ENCODE results near the gene PRMT5. TPM values are rescaled to one million over a fixed set of nuclear protein-coding genes. Genes with fewer than 3 reads are reported as not detected.
"Not testable (repeated sequence)": the region's sequence is repeated elsewhere in the genome, so short reads cannot be mapped to it uniquely, and the experiment has no call there.

The PRMT5 gene
- total RNA-seq, 2 experiments from 2014 or later = 121 to 151 TPM

DNA sequence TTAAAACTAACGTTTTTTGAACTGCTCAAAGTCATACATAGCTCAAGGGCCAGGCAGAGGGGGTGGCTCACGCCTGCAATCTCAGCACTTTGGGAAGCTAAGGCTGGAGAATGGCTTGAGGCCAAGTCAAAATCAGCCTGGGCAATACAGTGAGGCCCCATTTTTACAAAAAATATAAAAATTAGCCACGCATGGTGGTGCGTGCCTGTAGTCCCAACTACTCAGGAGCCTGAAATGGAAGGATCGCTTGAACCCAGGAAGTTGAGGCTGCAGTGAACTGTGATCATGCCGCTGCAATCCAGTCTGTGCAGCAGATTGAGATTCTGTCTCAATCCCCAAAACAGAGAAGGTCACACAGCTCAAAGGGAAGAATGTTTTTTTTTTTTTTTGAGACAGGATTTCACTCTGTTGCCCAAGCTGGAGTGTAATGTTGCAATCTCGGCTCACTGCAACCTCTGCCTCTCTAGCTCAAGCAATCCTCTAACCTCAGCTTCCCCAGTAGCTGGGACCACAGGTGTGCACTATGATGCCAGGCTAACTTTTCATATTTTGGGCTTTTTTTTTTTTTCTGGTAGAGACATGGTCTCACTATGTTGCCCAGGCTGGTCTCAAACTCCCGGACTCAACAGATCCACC lies 13.2 kb downstream of the PRMT5 start:
- Mint-ChIP-seq H3K4me3 (no peak overlapping the region), H3K27ac (no peak overlapping the region), H3K36me3 (ENCODE audit: low read depth) (peaks cover 61% of the 10 kb centered on the region), H3K4me1 (peaks cover 55% of the 10 kb centered on the region), H3K27me3 (no peaks in the 10 kb centered on the region), H3K9me3 (ENCODE audit: low read depth) (no peaks in the 10 kb centered on the region)
- intact Hi-C loops (cut with DNase I, micrococcal nuclease) = loop anchor here in 1 of 2 experiments (5.0 kb wide), 1 partner anchor 41 kb away; the partner anchor contains the start of gene HAUS4
- DNase-seq (no peak), ATAC-seq (no peak)
- ChIA-PET CTCF (interaction anchor here (0.6 to 5.5 kb wide), 14 partner anchors 12 to 346 kb away, joined by 3 to 46 read pairs (median 4); partner anchors contain the start of genes LRP10 and PRMT5), POLR2A (interaction anchor here (0.6 to 1.1 kb wide), 8 partner anchors 17 to 1537 kb away, joined by 3 to 5 read pairs (median 4); no protein-coding TSS in a partner anchor)

DNA sequence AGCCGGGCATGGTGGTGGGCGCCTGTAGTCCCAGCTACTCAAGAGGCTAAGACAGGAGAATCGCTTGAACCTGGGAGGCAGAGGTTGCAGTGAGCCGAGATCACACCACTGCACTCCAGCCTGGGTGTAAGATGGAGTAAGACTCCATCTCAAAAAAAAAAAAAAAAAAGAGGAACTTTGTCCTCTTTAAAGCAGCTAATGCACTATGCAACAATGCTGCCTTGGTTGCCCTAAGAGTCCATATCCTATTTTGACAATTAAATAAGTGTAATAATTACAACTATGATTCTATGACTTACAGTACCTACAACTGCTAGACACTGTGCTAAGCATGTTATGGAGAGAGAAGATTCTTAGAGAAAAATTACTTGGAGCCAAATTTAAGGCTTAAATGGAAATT lies 14.3 kb downstream of the PRMT5 start:
- CTCF ChIA-PET = interaction anchor here (0.6 to 2.4 kb wide), 3 partner anchors 26 to 71 kb away, joined by 5 to 10 read pairs (median 6); no protein-coding TSS in a partner anchor
- DNase-seq; H3K9me3 Mint-ChIP-seq (ENCODE audit: low read depth); ATAC-seq; H3K27me3 Mint-ChIP-seq; H3K4me3 Mint-ChIP-seq: not testable (repeated sequence)
- intact Hi-C loops (cut with DNase I, micrococcal nuclease) = loop anchor here in 1 of 2 experiments (5.0 kb wide), 1 partner anchor 42 kb away; the partner anchor contains the start of gene HAUS4
- Mint-ChIP-seq H3K4me1 (peaks cover 53% of the 10 kb centered on the region), H3K36me3 (ENCODE audit: low read depth) (peaks cover 52% of the 10 kb centered on the region), H3K27ac (peak overlapping the region; percentile 47)
- POLR2A ChIA-PET = interaction anchor here (0.6 kb wide), 1 partner anchor 369 kb away, joined by 6 read pairs; no protein-coding TSS in a partner anchor

DNA sequence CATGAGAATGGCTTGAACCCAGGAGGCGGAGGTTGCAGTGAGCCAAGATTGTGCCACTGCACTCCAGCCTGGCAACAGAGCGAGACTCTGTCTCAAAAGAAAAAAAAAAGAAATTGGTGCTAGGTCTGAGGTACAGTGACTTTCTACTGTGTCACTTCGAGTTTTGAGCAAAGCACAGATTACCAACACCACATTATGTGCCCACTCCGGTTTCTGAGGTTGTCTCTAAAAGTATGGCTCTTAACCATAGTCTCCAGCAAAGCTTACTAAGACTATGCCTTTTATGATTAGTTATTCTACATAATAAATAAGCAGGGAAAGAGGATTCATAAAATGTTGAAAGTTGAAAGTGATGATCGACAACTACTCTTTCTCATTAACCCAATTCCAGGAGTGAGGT lies 18.3 kb downstream of the PRMT5 start:
- CTCF ChIA-PET = interaction anchor here (0.6 to 2.4 kb wide), 6 partner anchors 10 to 158 kb away, joined by 3 to 13 read pairs (median 4); no protein-coding TSS in a partner anchor
- DNase-seq = no peak
- H3K27ac Mint-ChIP-seq = no peak overlapping the region

DNA sequence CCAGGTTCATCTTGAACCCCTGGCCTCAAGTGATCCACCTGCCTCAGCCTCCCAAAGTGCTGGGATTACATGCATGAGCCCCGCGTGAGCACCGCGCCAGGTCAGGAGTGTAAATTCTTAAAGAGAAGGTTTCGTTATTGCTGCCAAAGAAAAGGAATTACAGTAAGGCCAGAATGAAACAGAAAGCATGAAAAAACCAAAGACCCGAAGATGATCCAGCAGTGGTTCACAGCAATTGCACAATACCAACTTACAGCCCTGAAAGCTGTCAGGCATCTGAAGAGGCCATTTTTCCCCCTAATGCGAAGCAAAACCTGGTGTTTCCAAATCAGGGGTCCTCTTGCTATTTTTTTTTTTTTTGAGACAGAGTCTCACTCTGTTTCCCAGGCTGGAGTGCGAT lies 20.6 kb downstream of the PRMT5 start:
- DNase-seq (no peak), ATAC-seq (no peak)
- no peaks in the 10 kb centered on the region for H3K9me3 Mint-ChIP-seq (ENCODE audit: low read depth)
- no peak overlapping the region for H3K27ac Mint-ChIP-seq
- H3K4me1 Mint-ChIP-seq = peaks cover 27% of the 10 kb centered on the region
- POLR2A ChIA-PET = no interaction called here
- CTCF ChIA-PET = interaction anchor here (1.2 to 2.1 kb wide), 2 partner anchors 28 to 65 kb away, joined by 3 to 4 read pairs; no protein-coding TSS in a partner anchor
- intact Hi-C loops (cut with DNase I, micrococcal nuclease) = no loop called here
- no peak overlapping the region for H3K4me3 Mint-ChIP-seq
- H3K27me3 Mint-ChIP-seq = no peaks in the 10 kb centered on the region
- H3K36me3 Mint-ChIP-seq (ENCODE audit: low read depth) = peaks cover 65% of the 10 kb centered on the region

More for the DNA sequence above, 18.3 kb downstream of the PRMT5 start:
- Mint-ChIP-seq H3K36me3 (ENCODE audit: low read depth) (peaks cover 50% of the 10 kb centered on the region), H3K27me3 (no peaks in the 10 kb centered on the region), H3K4me1 (peaks cover 36% of the 10 kb centered on the region), H3K4me3 (no peak overlapping the region), H3K9me3 (ENCODE audit: low read depth) (no peaks in the 10 kb centered on the region)
- POLR2A ChIA-PET = interaction anchor here (0.6 kb wide), 2 partner anchors 9 to 399 kb away, joined by 3 to 5 read pairs; no protein-coding TSS in a partner anchor
- intact Hi-C loops (cut with DNase I, micrococcal nuclease) = no loop called here
- peak; percentile 68 for ATAC-seq

DNA sequence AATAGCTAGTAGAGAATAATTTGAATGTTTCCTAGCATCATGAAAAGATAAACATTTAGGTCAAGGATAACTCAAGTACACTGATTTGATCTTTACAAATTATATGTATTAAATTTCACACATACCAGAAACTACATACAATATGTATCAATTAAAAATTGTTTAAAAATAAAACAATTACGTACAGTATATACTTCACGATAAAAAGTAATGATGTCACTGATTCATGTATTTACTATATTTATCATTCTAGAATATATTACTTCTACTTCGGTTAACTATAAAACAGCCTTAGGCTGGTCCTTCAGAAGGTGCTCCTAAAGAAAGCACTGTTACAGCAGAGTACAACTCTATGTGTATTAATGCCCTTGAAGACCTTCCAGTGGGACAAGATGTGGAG lies 21.7 kb downstream of the PRMT5 start:
- Mint-ChIP-seq H3K36me3 (ENCODE audit: low read depth) (peaks cover 67% of the 10 kb centered on the region), H3K4me1 (peaks cover 24% of the 10 kb centered on the region), H3K27ac (no peak overlapping the region), H3K27me3 (no peaks in the 10 kb centered on the region), H3K4me3 (no peak overlapping the region), H3K9me3 (ENCODE audit: low read depth) (no peaks in the 10 kb centered on the region)
- no peak for ATAC-seq
- POLR2A ChIA-PET = no interaction called here
- CTCF ChIA-PET = interaction anchor here (0.6 to 2.1 kb wide), 3 partner anchors 26 to 187 kb away, joined by 3 to 4 read pairs (median 3); partner anchors contain the start of gene ACIN1
- no peak for DNase-seq
- intact Hi-C loops (cut with DNase I, micrococcal nuclease) = no loop called here

DNA sequence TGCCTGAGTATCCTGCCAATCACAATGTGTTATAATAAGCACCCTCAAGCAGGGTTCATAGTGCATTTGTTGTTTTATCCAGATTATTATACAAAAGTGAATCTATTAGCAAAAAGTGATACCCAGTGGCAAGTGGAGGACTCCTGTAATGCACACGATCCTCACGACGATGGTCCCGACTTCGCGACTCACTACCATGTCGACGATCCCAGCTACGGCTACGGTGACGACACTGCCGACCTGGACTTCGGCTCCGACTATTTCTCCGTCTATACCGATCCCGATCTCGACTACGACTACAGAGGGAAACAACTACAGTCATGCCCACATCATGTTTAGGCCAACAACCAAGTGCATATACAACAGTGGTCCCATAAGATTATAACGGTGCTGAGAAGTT lies 23.1 kb downstream of the PRMT5 start:
- no peak for ATAC-seq
- intact Hi-C loops (cut with DNase I, micrococcal nuclease) = no loop called here
- H3K4me3 Mint-ChIP-seq = no peak overlapping the region
- no peaks in the 10 kb centered on the region for H3K9me3 Mint-ChIP-seq (ENCODE audit: low read depth)
- peaks cover 67% of the 10 kb centered on the region for H3K36me3 Mint-ChIP-seq (ENCODE audit: low read depth)
- POLR2A ChIA-PET = no interaction called here
- no peaks in the 10 kb centered on the region for H3K27me3 Mint-ChIP-seq
- no peak overlapping the region for H3K27ac Mint-ChIP-seq
- H3K4me1 Mint-ChIP-seq = peaks cover 10% of the 10 kb centered on the region
- no peak for DNase-seq
- CTCF ChIA-PET = no interaction called here

DNA sequence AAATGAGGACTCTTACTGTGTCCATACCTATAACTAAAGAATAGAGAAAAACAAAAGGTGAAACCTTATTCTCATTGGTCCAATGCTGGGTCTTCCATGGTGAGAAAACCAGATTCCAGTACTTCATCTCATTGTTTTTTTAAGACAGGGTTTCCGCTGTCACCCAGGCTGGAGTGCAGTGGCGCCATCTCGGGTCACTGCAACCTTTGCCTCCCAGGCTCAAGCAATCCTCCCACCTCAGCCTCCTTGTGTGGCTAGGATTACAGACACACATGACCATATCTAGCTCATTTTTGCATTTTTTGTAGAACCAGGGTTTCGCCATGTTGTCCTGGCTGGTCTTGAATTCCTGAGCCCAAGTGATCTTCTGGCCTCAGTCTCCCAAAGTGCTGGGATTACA lies 23.5 kb downstream of the PRMT5 start:
- H3K4me1 Mint-ChIP-seq = peaks cover 9% of the 10 kb centered on the region
- H3K27ac Mint-ChIP-seq = no peak overlapping the region
- H3K27me3 Mint-ChIP-seq = no peaks in the 10 kb centered on the region
- peaks cover 69% of the 10 kb centered on the region for H3K36me3 Mint-ChIP-seq (ENCODE audit: low read depth)
- ChIA-PET CTCF (interaction anchor here (0.6 to 1.0 kb wide), 2 partner anchors 13 kb away, joined by 3 to 5 read pairs; partner anchors contain the start of gene RBM23), POLR2A (no interaction called here)
- H3K9me3 Mint-ChIP-seq (ENCODE audit: low read depth) = no peaks in the 10 kb centered on the region
- ATAC-seq (no peak), DNase-seq (no peak)
- H3K4me3 Mint-ChIP-seq = no peak overlapping the region
- intact Hi-C loops (cut with DNase I, micrococcal nuclease) = no loop called here

DNA sequence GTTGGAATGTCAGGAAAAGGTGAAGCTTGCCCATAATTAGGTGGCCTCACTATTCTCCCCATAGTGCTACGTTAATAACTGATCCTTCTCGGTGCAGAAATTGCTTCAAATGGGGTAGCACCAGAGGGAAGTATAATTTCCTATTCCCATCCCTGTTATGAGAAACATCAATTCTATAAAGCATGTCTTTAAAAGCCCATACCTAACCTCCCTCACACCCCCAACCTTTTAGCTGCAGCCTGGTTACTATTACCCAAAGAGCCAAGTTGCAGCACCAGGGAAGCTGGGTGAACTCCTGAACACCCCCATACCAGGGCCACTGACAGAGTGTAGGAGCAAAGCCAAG lies 25.5 kb downstream of the PRMT5 start:
- Mint-ChIP-seq H3K27me3 (no peaks in the 10 kb centered on the region), H3K4me1 (peaks cover 7% of the 10 kb centered on the region), H3K9me3 (ENCODE audit: low read depth) (no peaks in the 10 kb centered on the region), H3K4me3 (no peak overlapping the region), H3K27ac (peak overlapping the region; percentile 55), H3K36me3 (ENCODE audit: low read depth) (peaks cover 62% of the 10 kb centered on the region)
- DNase-seq = no peak
- POLR2A ChIA-PET = no interaction called here
- CTCF ChIA-PET = interaction anchor here (0.7 to 6.7 kb wide), 6 partner anchors 9 to 247 kb away, joined by 3 to 66 read pairs (median 4); partner anchors contain the start of genes LRP10 and PRMT5
- ATAC-seq = no peak
- intact Hi-C loops (cut with DNase I, micrococcal nuclease) = no loop called here

DNA sequence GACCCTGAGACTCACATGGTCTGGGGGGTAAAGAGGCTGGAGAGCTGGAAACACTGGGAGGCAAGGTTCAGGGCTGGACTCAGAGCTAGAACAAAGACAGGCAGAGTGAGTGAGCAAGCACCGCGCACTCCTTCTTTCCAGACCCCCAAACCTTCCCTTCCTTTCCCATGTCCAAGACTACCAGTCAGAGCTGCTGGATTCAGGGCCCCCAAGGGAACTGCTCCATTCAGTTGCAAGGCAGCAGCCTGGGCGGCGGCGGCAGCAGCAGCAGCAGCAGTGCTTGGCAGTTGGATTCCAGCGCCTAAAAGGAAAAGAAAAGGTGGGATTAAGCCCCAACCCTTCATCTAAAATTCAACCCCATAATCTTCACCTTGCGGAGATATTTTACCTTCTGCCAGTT lies 27.4 kb downstream of the PRMT5 start:
- ATAC-seq (no peak), DNase-seq (no peak)
- Mint-ChIP-seq H3K36me3 (ENCODE audit: low read depth) (peaks cover 60% of the 10 kb centered on the region), H3K27ac (peak overlapping the region; percentile 11), H3K4me3 (no peak overlapping the region), H3K9me3 (ENCODE audit: low read depth) (no peaks in the 10 kb centered on the region), H3K27me3 (no peaks in the 10 kb centered on the region), H3K4me1 (peaks cover 16% of the 10 kb centered on the region)
- intact Hi-C loops (cut with DNase I, micrococcal nuclease) = no loop called here
- CTCF ChIA-PET = interaction anchor here (0.6 to 8.3 kb wide), 18 partner anchors 9 to 331 kb away, joined by 3 to 71 read pairs (median 5); partner anchors contain the start of genes ABHD4, LRP10, MRPL52 and OXA1L
- POLR2A ChIA-PET = interaction anchor here (0.5 to 0.6 kb wide), 2 partner anchors 9 to 333 kb away, joined by 4 to 5 read pairs; no protein-coding TSS in a partner anchor

DNA sequence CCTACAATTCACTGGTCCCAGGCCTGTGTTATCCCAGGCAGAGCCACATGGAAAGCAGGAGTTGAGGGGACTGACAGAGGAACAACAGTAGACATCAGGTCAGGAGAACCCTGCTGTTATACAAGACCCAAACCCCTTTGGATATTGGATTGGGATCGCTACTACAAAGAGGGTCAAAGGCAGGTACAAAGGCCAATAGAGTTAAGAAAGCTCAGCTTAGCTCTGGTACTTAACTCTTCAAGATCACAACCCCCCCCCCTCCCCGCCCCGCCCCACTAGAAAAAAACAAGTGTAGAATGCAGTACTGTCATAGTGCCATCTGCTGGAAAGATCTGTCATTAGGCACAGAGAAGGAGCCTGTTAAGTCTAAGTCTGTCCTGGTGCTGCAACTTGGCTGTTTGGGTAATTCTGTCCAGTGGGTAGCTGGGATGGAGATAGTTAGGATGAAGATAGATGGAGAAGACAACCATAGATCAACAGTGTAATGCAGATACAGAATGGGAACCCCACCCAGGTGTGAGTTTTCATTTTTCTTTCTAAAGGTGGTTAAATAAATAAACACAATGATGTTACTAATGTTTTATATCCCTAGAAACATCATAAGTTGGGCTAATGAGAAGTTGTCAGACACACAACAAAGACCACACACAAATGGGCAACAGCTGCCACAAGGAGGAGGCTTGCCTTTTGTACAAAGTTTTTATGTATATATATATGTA lies 28.9 kb downstream of the PRMT5 start:
- H3K9me3 Mint-ChIP-seq (ENCODE audit: low read depth) = no peaks in the 10 kb centered on the region
- ChIA-PET POLR2A (interaction anchor here (0.5 kb wide), 1 partner anchor 309 kb away, joined by 3 read pairs; no protein-coding TSS in a partner anchor), CTCF (interaction anchor here (0.5 to 8.3 kb wide), 26 partner anchors 11 to 1031 kb away, joined by 3 to 71 read pairs (median 4); partner anchors contain the start of genes DAD1, LRP10, RBM23 and REM2)
- intact Hi-C loops (cut with DNase I, micrococcal nuclease) = loop anchor here (1.0 kb wide), 3 partner anchors 28 to 330 kb away; no protein-coding TSS in a partner anchor
- H3K27me3 Mint-ChIP-seq = no peaks in the 10 kb centered on the region
- peak; percentile 57 for DNase-seq
- ATAC-seq = peak; percentile 69
- peak overlapping the region; percentile 0 for H3K27ac Mint-ChIP-seq
- peaks cover 45% of the 10 kb centered on the region for H3K36me3 Mint-ChIP-seq (ENCODE audit: low read depth)
- peaks cover 16% of the 10 kb centered on the region for H3K4me1 Mint-ChIP-seq
- no peak overlapping the region for H3K4me3 Mint-ChIP-seq

Data from activated CD4-positive, alpha-beta T cell treated with anti-CD3 and anti-CD28 coated beads for 36 hours (primary cell).